ENCODE data around the gene ATN1. TPM values are rescaled to one million over a fixed set of nuclear protein-coding genes. Genes with fewer than 3 reads are reported as not detected.
A peak's percentile ranks its signal among the peaks of the same experiment; 100 is the strongest.

The ATN1 gene
- total and polyA plus RNA-seq, 9 of the 15 experiments (the other 6 are each of a cell fraction or from before 2014, with no cell fraction given): 0.15 to 49.8 (median 2.7) TPM

GRCh38 chr12:6938353-6939190 lies 10.8 kb downstream of the ATN1 start:
- ChIA-PET CTCF (ENCODE audit: low intra/inter-chr PET ratio) (no interaction called here), POLR2A (interaction anchor here (0.5 to 2.8 kb wide), 12 partner anchors 9 to 405 kb away, joined by 3 to 18 read pairs (median 4); partner anchors contain the start of genes ATN1 and SPSB2)
- Histone ChIP-seq H3K9me1 (ENCODE audit: control insufficient read depth, insufficient read depth, low read length) (no peaks in the 10 kb centered on the region), H3K4me1 (replicated peaks in 1 of 2; ENCODE audit: control insufficient read depth in 2 of 2, insufficient read depth in 2 of 2, low read length in 2 of 2) (peaks cover 7 to 56% of the 10 kb centered on the region in 2 experiments; a peak in 4 of 5 replicates), H3K27ac (ENCODE audit: extremely low read depth, low read depth, low read length) (peak overlapping the region; percentile 79; the same call in 2 of the 3 replicates), H3K4me3 (peak overlapping the region; percentile 44; the same call in 1 of the 2 replicates), H3K4me2 (ENCODE audit: insufficient read depth, low read length) (peak overlapping the region; percentile 82), H2AFZ (ENCODE audit: low read depth, low read length) (peak overlapping the region; percentile 54; the same call in 1 of the 2 replicates), H3K9ac (ENCODE audit: insufficient read depth in 1 of 2, low read depth in 2 of 2, low read length in 2 of 2) (peak overlapping the region; percentile 84 to 97), H3K79me2 (ENCODE audit: control insufficient read depth, insufficient read depth, low read length) (peaks cover 1% of the 10 kb centered on the region; the same call in 2 of the 3 replicates), H3K9me3 (replicated peaks; ENCODE audit: control insufficient read depth, insufficient read depth, low read depth, low read length) (no peaks in the 10 kb centered on the region), H3K27me3 (ENCODE audit: control insufficient read depth in 2 of 2, insufficient read depth in 2 of 2, low read length in 2 of 2) (no peaks in the 10 kb centered on the region), H4K20me1 (replicated peaks; ENCODE audit: control insufficient read depth, insufficient read depth, low read length) (no peaks in the 10 kb centered on the region), H3K36me3 (ENCODE audit: control insufficient read depth, insufficient read depth, low read length) (peaks cover 69% of the 10 kb centered on the region; the same call in 2 of the 3 replicates)
- ATAC-seq (no peak), FAIRE-seq (no peak), DNase-seq (ENCODE audit: extremely low read depth in 1 of 4, low spot score in 3 of 4) (no peak)
- in situ Hi-C loops (cut with MboI) (no loop called here), intact Hi-C loops (cut with micrococcal nuclease) (no loop called here)
- 82% methylated on average over 31 of the region's 32 CpGs for WGBS (ENCODE audit: insufficient coverage, low coverage, missing lambda C conversion rate)
- BruUV-seq (replicated peaks): no TSS peak
- peak; percentile 17; the same call in 1 of the 2 replicates for TF ChIP-seq SUPT5H (IDR thresholded peaks at IDR 0.05)
- TF ChIP-seq BCL6 (CRISPR knock-in tag; IDR thresholded peaks at IDR 0.05): no peak
- TF ChIP-seq MLX (CRISPR knock-in tag; conservative IDR thresholded peaks at IDR 0.05): no peak
- TF ChIP-seq KHSRP (IDR thresholded peaks at IDR 0.05): no peak
- TF ChIP-seq CBX3 (IDR thresholded peaks at IDR 0.05; ENCODE audit: borderline replicate concordance in 1 of 2, low read length in 2 of 2): no peak
- no peak for TF ChIP-seq AFF1 (IDR thresholded peaks at IDR 0.05; ENCODE audit: low read depth in 1 of 2, partially characterized antibody in 2 of 2)
- no peak for TF ChIP-seq BRD4 (IDR thresholded peaks at IDR 0.05)
- no peak for TF ChIP-seq ZNF561 (CRISPR knock-in tag; conservative IDR thresholded peaks at IDR 0.05)
- no peak for TF ChIP-seq ELK1 (CRISPR knock-in tag; IDR thresholded peaks at IDR 0.05)
- TF ChIP-seq THRB (CRISPR knock-in tag; conservative IDR thresholded peaks at IDR 0.05): no peak
- no peak for TF ChIP-seq RCOR1 (IDR thresholded peaks at IDR 0.05; ENCODE audit: borderline replicate concordance in 1 of 2, low read depth in 2 of 2, low read length in 2 of 2)
- TF ChIP-seq ATF7 (IDR thresholded peaks at IDR 0.05): no peak

Data from K562 (cell line).